GM23338 (cell line): ENCODE results near the gene EPS8L2. TPM values are rescaled to one million over a fixed set of nuclear protein-coding genes. Genes with fewer than 3 reads are reported as not detected.
A peak's percentile ranks its signal among the peaks of the same experiment; 100 is the strongest.
"Not testable (repeated sequence)": the region's sequence is repeated elsewhere in the genome, so short reads cannot be mapped to it uniquely, and the experiment has no call there.

Source experiments
- ATAC-seq: fragments of 200-7000 bp; cut with Tn5 transposase; 3 replicates; pipeline ENCODE4 v1.9.1; 2020
- DNase-seq: peaks from one replicate; pipeline ENCODE4 v3.0.0-alpha.2; 2015; ENCODE audit warnings: low spot score
- H2AFZ ChIP-seq: fragments of 200-600 bp; sonication (generic); 2 replicates; pipeline ENCODE4 v1.8.0; 2016; ENCODE audit warnings: antibody characterized with exemption, mild to moderate bottlenecking, moderate library complexity
- H3F3A ChIP-seq: fragments of 200-600 bp; sonication (generic); replicated peaks from 2 replicates; pipeline ENCODE4 v1.8.0; 2017; ENCODE audit warnings: antibody characterized with exemption, mixed run types, low read depth
- H3K27ac ChIP-seq: fragments of 200-600 bp; sonication (generic); 2 replicates; pipeline ENCODE4 v1.6.1; 2016; ENCODE audit warnings: low read depth
- H3K27me3 ChIP-seq: fragments of 200-600 bp; sonication (generic); 2 replicates; pipeline ENCODE4 v1.8.0; 2016; ENCODE audit warnings: mild to moderate bottlenecking, mixed run types, moderate library complexity; ENCODE audit not compliant: insufficient read depth
- H3K36me3 ChIP-seq: fragments of 200-600 bp; sonication (generic); 2 replicates; pipeline ENCODE4 v1.8.0; 2016; ENCODE audit warnings: mild to moderate bottlenecking; ENCODE audit not compliant: insufficient read depth
- H3K4me1 ChIP-seq: fragments of 200-600 bp; sonication (generic); 2 replicates; pipeline ENCODE4 v1.8.0; 2016; ENCODE audit warnings: mild to moderate bottlenecking, moderate library complexity; ENCODE audit not compliant: insufficient read depth
- H3K4me2 ChIP-seq: fragments of 200-600 bp; sonication (generic); 2 replicates; pipeline ENCODE4 v1.7.1; 2017; ENCODE audit warnings: mixed run types
- H3K4me3 ChIP-seq: fragments of 200-600 bp; sonication (generic); 2 replicates; pipeline ENCODE4 v1.6.1; 2016; ENCODE audit warnings: mixed run types
- H3K79me2 ChIP-seq: fragments of 200-600 bp; sonication (generic); replicated peaks from 2 replicates; pipeline ENCODE4 v1.8.0; 2017; ENCODE audit warnings: mild to moderate bottlenecking; ENCODE audit not compliant: insufficient read depth
- H3K9me2 ChIP-seq: fragments of 200-600 bp; sonication (generic); 2 replicates; pipeline ENCODE4 v1.8.0; 2017; ENCODE audit not compliant: insufficient read depth
- H4K20me1 ChIP-seq: fragments of 200-600 bp; sonication (generic); replicated peaks from 2 replicates; pipeline ENCODE4 v1.8.0; 2017; ENCODE audit warnings: mild to moderate bottlenecking; ENCODE audit not compliant: insufficient read depth
- H3K27ac Mint-ChIP-seq: 2 replicates; pipeline ENCODE4 v1.8.0; 2020; ENCODE audit warnings: inconsistent platforms, mild to moderate bottlenecking, moderate library complexity, mixed read lengths
- H3K27me3 Mint-ChIP-seq: 3 replicates; pipeline ENCODE4 v1.8.0; 2022; ENCODE audit warnings: low read depth, mild to moderate bottlenecking, moderate library complexity, mixed read lengths, inconsistent platforms; ENCODE audit not compliant: insufficient read depth, poor library complexity
- H3K36me3 Mint-ChIP-seq: 3 replicates; pipeline ENCODE4 v1.8.0; 2021; ENCODE audit warnings: low read depth, mild to moderate bottlenecking, inconsistent platforms, moderate library complexity, mixed read lengths
- H3K4me1 Mint-ChIP-seq: 3 replicates; pipeline ENCODE4 v1.8.0; 2020; ENCODE audit warnings: mild to moderate bottlenecking, inconsistent platforms, mixed read lengths
- H3K4me3 Mint-ChIP-seq: 3 replicates; pipeline ENCODE4 v1.8.0; 2021; ENCODE audit warnings: moderate library complexity, mild to moderate bottlenecking, inconsistent platforms, mixed read lengths
- H3K9me3 Mint-ChIP-seq: 3 replicates; pipeline ENCODE4 v1.8.0; 2020; ENCODE audit warnings: moderate library complexity, mild to moderate bottlenecking, inconsistent platforms, mixed read lengths
- CREB1 ChIP-seq: fragments of 250-450 bp; sonication (Bioruptor Pico); IDR thresholded peaks from 2 replicates; pipeline ENCODE4 v1.5.0; 2020; ENCODE audit warnings: low read depth, mild to moderate bottlenecking, moderate library complexity
- EZH2phosphoT487 ChIP-seq: fragments of 200-600 bp; sonication (generic); IDR thresholded peaks from one replicate; pipeline ENCODE4 v1.8.1; 2018; ENCODE audit warnings: antibody characterized with exemption; ENCODE audit not compliant: unreplicated experiment
- STAT1 ChIP-seq: IDR thresholded peaks from one replicate; pipeline ENCODE4 v1.6.1; 2016; ENCODE audit warnings: antibody characterized with exemption; ENCODE audit not compliant: unreplicated experiment
- polyA plus RNA-seq: library from polyadenylated mRNA; unstranded; fragments of >200 nt; fragmentation: Nextera tagmentation; extraction: Ambion mirVana; gene quantifications from 2 replicates; pipeline ENCODE4 v1.2.1, GENCODE V29; 2016
- total RNA-seq: library from RNA; depleted of rRNA; stranded (reverse); fragments of >200 nt; shearing (Covaris generic); gene quantifications from 2 replicates; pipeline ENCODE4 v1.2.3, GENCODE V29; 2014
- TF ChIP-seq, protein P1 (sequence below): IDR thresholded peaks from 2 replicates; pipeline ENCODE4 v1.6.1; 2016; ENCODE audit warnings: antibody characterized with exemption
- TF ChIP-seq, protein P2 (sequence below), 2 experiments: fragments of 200-600 bp in 1 of 2; sonication (generic) in 1 of 2; conservative IDR thresholded peaks; 2 replicates each; pipeline versions ENCODE4 v1.5.1 to v1.6.1; 2016 to 2017; ENCODE audit warnings: antibody characterized with exemption in 2 of 2, low read depth in 2 of 2, mild to moderate bottlenecking in 2 of 2, moderate library complexity in 1 of 2

The EPS8L2 gene
- total and polyA plus RNA-seq, 2 experiments from 2014 or later, result 38.7 to 59.4 TPM

DNA sequence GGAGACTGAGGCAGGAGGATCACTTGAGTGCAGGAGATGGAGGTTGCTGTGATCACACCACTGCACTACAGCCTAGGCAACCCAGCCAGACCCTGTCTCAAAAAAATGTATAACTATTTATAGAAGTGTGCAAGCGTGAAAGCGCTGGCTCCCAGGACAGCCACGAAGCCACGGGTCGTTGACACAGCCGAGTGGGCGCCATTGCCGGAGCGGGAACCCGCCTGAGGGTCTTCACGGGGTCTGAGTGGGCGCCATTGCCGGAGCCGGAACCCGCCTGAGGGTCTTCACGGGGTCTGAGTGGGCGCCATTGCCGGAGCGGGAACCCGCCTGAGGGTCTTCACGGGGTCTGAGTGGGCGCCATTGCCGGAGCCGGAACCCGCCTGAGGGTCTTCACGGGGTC, 28.5 kb downstream of the EPS8L2 start:
- not testable (repeated sequence) for H4K20me1 ChIP-seq, H3K27ac Mint-ChIP-seq, H2AFZ ChIP-seq, H3K27ac ChIP-seq, H3K4me3 Mint-ChIP-seq, ATAC-seq, H3K9me2 ChIP-seq, H3K4me1 ChIP-seq, DNase-seq, H3K4me2 ChIP-seq, H3K79me2 ChIP-seq, H3K36me3 ChIP-seq, H3K27me3 ChIP-seq, H3K4me3 ChIP-seq, H3F3A ChIP-seq, H3K4me1 Mint-ChIP-seq
- Mint-ChIP-seq H3K9me3 (peaks cover 16% of the 10 kb centered on the region; the same call in 2 of the 3 replicates), H3K27me3 (peaks cover 17% of the 10 kb centered on the region), H3K36me3 (peaks cover 17% of the 10 kb centered on the region; the same call in 2 of the 3 replicates)

DNA sequence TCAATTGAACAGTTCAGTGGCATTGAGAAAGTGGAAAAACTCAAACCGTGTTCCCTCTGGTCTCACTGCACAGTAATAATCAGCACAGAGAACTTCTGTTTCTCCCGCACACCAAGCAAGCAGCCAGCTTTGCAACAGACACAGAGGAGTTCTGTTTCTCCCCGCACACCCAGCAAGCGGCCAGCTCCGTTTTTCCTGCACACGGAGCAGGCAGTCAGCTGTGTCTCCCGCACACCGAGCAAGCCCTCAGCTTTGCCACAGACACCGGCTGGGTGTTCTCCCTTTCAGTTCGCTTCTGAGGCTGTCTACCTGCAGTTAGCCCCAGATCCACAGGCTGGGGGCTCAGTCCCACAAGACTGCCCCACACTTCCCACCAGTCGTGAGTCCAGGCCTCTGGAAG, 31.3 kb downstream of the EPS8L2 start:
- H3K4me3 Mint-ChIP-seq, result no peak overlapping the region
- Histone ChIP-seq H3K4me1 (no peaks in the 10 kb centered on the region), H3K4me3 (no peak overlapping the region), H3K9me2 (no peaks in the 10 kb centered on the region; the same call in 1 of the 2 replicates), H3K27ac (no peak overlapping the region), H3K36me3 (no peaks in the 10 kb centered on the region), H4K20me1 (no peaks in the 10 kb centered on the region), H3K4me2 (no peak overlapping the region), H2AFZ (peak overlapping the region; percentile 16; the same call in 1 of the 2 replicates), H3K79me2 (no peaks in the 10 kb centered on the region), H3K27me3 (no peaks in the 10 kb centered on the region), H3F3A (no peaks in the 10 kb centered on the region; the same call in 1 of the 2 replicates)
- DNase-seq, result no peak
- no peak for ATAC-seq
- H3K27ac Mint-ChIP-seq, result 0 out of 2 replicates have a peak overlapping the region, but pooled peaks have one; percentile 44
- peaks cover 16% of the 10 kb centered on the region; the same call in 2 of the 3 replicates for H3K9me3 Mint-ChIP-seq
- TF ChIP-seq EZH2phosphoT487, result no peak
- TF ChIP-seq, protein P1, sequence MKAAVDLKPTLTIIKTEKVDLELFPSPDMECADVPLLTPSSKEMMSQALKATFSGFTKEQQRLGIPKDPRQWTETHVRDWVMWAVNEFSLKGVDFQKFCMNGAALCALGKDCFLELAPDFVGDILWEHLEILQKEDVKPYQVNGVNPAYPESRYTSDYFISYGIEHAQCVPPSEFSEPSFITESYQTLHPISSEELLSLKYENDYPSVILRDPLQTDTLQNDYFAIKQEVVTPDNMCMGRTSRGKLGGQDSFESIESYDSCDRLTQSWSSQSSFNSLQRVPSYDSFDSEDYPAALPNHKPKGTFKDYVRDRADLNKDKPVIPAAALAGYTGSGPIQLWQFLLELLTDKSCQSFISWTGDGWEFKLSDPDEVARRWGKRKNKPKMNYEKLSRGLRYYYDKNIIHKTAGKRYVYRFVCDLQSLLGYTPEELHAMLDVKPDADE, result no peak
- H3K27me3 Mint-ChIP-seq, result peaks cover 15% of the 10 kb centered on the region
- peaks cover 17% of the 10 kb centered on the region; the same call in 2 of the 3 replicates for H3K36me3 Mint-ChIP-seq
- no peaks in the 10 kb centered on the region; the same call in 2 of the 3 replicates for H3K4me1 Mint-ChIP-seq

DNA sequence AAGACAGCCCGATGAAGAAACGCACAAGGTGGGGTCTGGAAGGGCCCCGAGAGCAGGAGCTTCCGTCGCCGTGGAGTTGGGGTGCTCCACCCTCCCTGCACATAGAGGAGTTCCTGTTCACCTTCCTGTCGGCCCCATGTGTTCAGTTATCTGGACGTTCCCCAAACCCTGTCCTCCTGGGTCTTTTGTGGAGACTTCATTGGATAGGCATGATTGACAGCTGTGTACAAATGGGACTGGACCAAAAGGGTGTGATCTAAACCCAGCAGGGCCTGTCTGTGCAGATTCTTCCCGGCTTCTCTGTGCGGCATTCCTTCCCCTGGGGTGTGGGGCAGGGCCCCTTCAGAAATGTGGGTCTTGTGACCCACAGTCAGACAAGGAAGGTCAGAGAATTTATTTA, 31.9 kb downstream of the EPS8L2 start:
- H3K79me2 ChIP-seq, H3K4me1 ChIP-seq, H3F3A ChIP-seq, H3K4me2 ChIP-seq, H3K4me1 Mint-ChIP-seq, H4K20me1 ChIP-seq, H3K9me2 ChIP-seq, H3K27ac Mint-ChIP-seq, H3K4me3 Mint-ChIP-seq, H3K27me3 ChIP-seq, H3K4me3 ChIP-seq, H3K27ac ChIP-seq, DNase-seq, ATAC-seq, H3K36me3 ChIP-seq: not testable (repeated sequence)
- Mint-ChIP-seq H3K9me3 (peaks cover 16% of the 10 kb centered on the region; the same call in 2 of the 3 replicates), H3K27me3 (peaks cover 15% of the 10 kb centered on the region), H3K36me3 (peaks cover 17% of the 10 kb centered on the region; the same call in 2 of the 3 replicates)
- peak overlapping the region; percentile 16; the same call in 1 of the 2 replicates for H2AFZ ChIP-seq

DNA sequence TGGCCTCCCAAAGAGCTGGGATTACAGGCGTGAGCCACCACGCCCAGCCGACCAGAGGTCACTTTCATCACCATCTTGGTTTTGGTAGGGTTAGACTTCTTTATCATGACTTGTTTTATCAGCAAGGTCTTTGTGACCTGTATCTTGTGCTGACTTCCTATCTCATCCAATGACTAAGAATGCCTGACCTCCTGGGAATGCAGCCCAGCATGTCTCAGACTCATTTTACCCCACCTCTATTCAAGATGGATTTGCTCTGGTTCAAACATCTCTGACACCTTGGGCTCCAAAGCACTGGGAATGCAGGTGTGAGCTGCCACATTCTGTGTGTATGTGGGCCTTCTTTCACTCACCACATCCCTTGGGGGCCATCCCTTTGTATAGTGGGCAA, 36.1 kb downstream of the EPS8L2 start:
- peaks cover 22% of the 10 kb centered on the region; the same call in 2 of the 3 replicates for H3K9me3 Mint-ChIP-seq
- H3K27ac Mint-ChIP-seq, result no peak overlapping the region
- Histone ChIP-seq H3K9me2 (no peaks in the 10 kb centered on the region; the same call in 1 of the 2 replicates), H2AFZ (no peak overlapping the region), H3K4me2 (no peak overlapping the region), H3K27me3 (no peaks in the 10 kb centered on the region), H3F3A (peaks cover 8% of the 10 kb centered on the region), H3K79me2 (no peaks in the 10 kb centered on the region; the same call in 1 of the 2 replicates), H3K27ac (no peak overlapping the region), H3K4me3 (no peak overlapping the region), H3K36me3 (no peaks in the 10 kb centered on the region), H3K4me1 (peaks cover 19% of the 10 kb centered on the region), H4K20me1 (no peaks in the 10 kb centered on the region)
- ATAC-seq, result no peak
- H3K4me3 Mint-ChIP-seq, result no peak overlapping the region
- TF ChIP-seq STAT1 (no peak), CREB1 (CRISPR knock-in tag) (no peak)
- TF ChIP-seq, protein P2, sequence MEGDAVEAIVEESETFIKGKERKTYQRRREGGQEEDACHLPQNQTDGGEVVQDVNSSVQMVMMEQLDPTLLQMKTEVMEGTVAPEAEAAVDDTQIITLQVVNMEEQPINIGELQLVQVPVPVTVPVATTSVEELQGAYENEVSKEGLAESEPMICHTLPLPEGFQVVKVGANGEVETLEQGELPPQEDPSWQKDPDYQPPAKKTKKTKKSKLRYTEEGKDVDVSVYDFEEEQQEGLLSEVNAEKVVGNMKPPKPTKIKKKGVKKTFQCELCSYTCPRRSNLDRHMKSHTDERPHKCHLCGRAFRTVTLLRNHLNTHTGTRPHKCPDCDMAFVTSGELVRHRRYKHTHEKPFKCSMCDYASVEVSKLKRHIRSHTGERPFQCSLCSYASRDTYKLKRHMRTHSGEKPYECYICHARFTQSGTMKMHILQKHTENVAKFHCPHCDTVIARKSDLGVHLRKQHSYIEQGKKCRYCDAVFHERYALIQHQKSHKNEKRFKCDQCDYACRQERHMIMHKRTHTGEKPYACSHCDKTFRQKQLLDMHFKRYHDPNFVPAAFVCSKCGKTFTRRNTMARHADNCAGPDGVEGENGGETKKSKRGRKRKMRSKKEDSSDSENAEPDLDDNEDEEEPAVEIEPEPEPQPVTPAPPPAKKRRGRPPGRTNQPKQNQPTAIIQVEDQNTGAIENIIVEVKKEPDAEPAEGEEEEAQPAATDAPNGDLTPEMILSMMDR (conservative IDR thresholded peaks at IDR 0.05; ENCODE audit: low read depth in 2 of 2), result no peak
- peaks cover 21% of the 10 kb centered on the region for H3K27me3 Mint-ChIP-seq
- no peak for DNase-seq
- peaks cover 13% of the 10 kb centered on the region for H3K36me3 Mint-ChIP-seq
- peaks cover 17% of the 10 kb centered on the region for H3K4me1 Mint-ChIP-seq
